SU-DHL-6 (cell line): ENCODE results near the gene PLB1.

Source experiments
- H2AFZ ChIP-seq: fragments of 200-600 bp; sonication (generic); 2 replicates; pipeline ENCODE4 v1.6.1; 2014; ENCODE audit warnings: low read depth, mild to moderate bottlenecking, moderate library complexity, mixed read lengths, antibody characterized with exemption, low read length; ENCODE audit not compliant: severe bottlenecking
- H3F3A ChIP-seq: fragments of 200-600 bp; shearing (Covaris generic); 2 replicates; pipeline ENCODE4 v1.6.0; 2016; ENCODE audit warnings: antibody characterized with exemption, mild to moderate bottlenecking; ENCODE audit not compliant: insufficient read depth
- H3K27ac ChIP-seq: fragments of 200-600 bp; sonication (generic); 2 replicates; pipeline ENCODE4 v1.5.1; 2016; ENCODE audit warnings: low read depth, mild to moderate bottlenecking, low read length, moderate library complexity, mixed read lengths
- H3K27me3 ChIP-seq: fragments of 200-600 bp; sonication (generic), shearing (Covaris generic); 2 replicates; pipeline ENCODE4 v1.6.0; 2014; ENCODE audit warnings: mild to moderate bottlenecking, low read length
- H3K36me3 ChIP-seq: fragments of 200-600 bp; sonication (generic); 2 replicates; pipeline ENCODE4 v1.6.1; 2014; ENCODE audit warnings: mild to moderate bottlenecking, low read length, mixed read lengths
- H3K4me2 ChIP-seq: fragments of 300-600, 200-600 bp; shearing (Covaris generic), sonication (generic); 2 replicates; pipeline ENCODE4 v1.6.0; 2014; ENCODE audit warnings: low read length, low read depth, mild to moderate bottlenecking; ENCODE audit not compliant: poor library complexity, severe bottlenecking
- H3K4me3 ChIP-seq: fragments of 200-600 bp; sonication (generic); 2 replicates; pipeline ENCODE4 v1.5.1; 2014; ENCODE audit warnings: antibody characterized with exemption, low read length, mild to moderate bottlenecking, mixed read lengths; ENCODE audit not compliant: insufficient read depth, poor library complexity, severe bottlenecking
- H3K79me2 ChIP-seq: fragments of 200-600 bp; sonication (generic); 2 replicates; pipeline ENCODE4 v1.6.1; 2014; ENCODE audit warnings: mild to moderate bottlenecking, low read length, moderate library complexity; ENCODE audit not compliant: insufficient read depth
- H3K9ac ChIP-seq: fragments of 200-600 bp; sonication (generic); 2 replicates; pipeline ENCODE4 v1.7.0; 2014; ENCODE audit warnings: mild to moderate bottlenecking, low read length
- H3K9me2 ChIP-seq: fragments of 200-600 bp; sonication (generic); replicated peaks from 2 replicates; pipeline ENCODE4 v1.6.1; 2014; ENCODE audit warnings: low read length; ENCODE audit not compliant: insufficient read depth
- H3K9me3 ChIP-seq: fragments of 200-600 bp; sonication (generic); 2 replicates; pipeline ENCODE4 v1.6.1; 2014; ENCODE audit warnings: low read length, mixed read lengths; ENCODE audit not compliant: insufficient read depth
- H4K20me1 ChIP-seq: fragments of 200-600 bp; sonication (generic); 2 replicates; pipeline ENCODE4 v1.6.1; 2014; ENCODE audit warnings: low read depth, mild to moderate bottlenecking, antibody characterized with exemption, low read length, moderate library complexity, mixed read lengths
- EZH2phosphoT487 ChIP-seq: fragments of 200-600 bp; sonication (generic), shearing (Covaris generic); conservative IDR thresholded peaks from 2 replicates; pipeline ENCODE4 v1.6.1; 2018; ENCODE audit warnings: mild to moderate bottlenecking, antibody characterized with exemption, low read length, moderate library complexity, mixed read lengths
- TF ChIP-seq, protein P1 (sequence below): fragments of 200-600 bp; sonication (generic); IDR thresholded peaks from one replicate; pipeline ENCODE4 v1.5.1; 2017; ENCODE audit warnings: antibody characterized with exemption, mild to moderate bottlenecking, low read length, moderate library complexity; ENCODE audit not compliant: insufficient read depth, poor library complexity, severe bottlenecking

PLB1 gene

DNA sequence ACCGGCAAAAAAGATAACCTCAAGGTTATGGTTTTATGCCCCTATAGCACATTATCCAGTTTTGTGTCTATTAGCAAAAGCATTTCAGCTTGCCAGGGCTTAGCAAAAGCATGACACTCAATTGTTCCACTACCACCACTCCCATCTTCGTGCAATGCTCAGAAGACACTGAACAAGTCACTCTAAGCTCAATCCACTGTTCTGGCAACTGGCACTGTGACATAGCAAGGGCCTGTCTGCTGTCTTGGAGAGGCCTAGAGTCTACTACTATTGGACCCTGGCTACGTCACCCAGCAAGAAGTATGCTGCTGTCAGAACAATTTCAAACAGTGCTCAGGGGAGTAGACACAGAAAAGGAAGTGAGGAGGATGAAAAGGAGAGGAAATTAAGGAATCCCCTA is 152.3 kb downstream of the PLB1 start:
- Histone ChIP-seq H3K9me3 (no peaks in the 10 kb centered on the region), H3K9ac (no peak overlapping the region), H3K36me3 (no peaks in the 10 kb centered on the region), H3F3A (no peaks in the 10 kb centered on the region), H4K20me1 (no peaks in the 10 kb centered on the region), H3K4me3 (no peak overlapping the region), H3K9me2 (no peaks in the 10 kb centered on the region), H3K27me3 (no peaks in the 10 kb centered on the region), H3K4me2 (no peak overlapping the region), H2AFZ (no peak overlapping the region), H3K27ac (no peak overlapping the region), H3K79me2 (no peaks in the 10 kb centered on the region)
- TF ChIP-seq EZH2phosphoT487, result no peak
- TF ChIP-seq, protein P1, sequence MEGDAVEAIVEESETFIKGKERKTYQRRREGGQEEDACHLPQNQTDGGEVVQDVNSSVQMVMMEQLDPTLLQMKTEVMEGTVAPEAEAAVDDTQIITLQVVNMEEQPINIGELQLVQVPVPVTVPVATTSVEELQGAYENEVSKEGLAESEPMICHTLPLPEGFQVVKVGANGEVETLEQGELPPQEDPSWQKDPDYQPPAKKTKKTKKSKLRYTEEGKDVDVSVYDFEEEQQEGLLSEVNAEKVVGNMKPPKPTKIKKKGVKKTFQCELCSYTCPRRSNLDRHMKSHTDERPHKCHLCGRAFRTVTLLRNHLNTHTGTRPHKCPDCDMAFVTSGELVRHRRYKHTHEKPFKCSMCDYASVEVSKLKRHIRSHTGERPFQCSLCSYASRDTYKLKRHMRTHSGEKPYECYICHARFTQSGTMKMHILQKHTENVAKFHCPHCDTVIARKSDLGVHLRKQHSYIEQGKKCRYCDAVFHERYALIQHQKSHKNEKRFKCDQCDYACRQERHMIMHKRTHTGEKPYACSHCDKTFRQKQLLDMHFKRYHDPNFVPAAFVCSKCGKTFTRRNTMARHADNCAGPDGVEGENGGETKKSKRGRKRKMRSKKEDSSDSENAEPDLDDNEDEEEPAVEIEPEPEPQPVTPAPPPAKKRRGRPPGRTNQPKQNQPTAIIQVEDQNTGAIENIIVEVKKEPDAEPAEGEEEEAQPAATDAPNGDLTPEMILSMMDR, result no peak

DNA sequence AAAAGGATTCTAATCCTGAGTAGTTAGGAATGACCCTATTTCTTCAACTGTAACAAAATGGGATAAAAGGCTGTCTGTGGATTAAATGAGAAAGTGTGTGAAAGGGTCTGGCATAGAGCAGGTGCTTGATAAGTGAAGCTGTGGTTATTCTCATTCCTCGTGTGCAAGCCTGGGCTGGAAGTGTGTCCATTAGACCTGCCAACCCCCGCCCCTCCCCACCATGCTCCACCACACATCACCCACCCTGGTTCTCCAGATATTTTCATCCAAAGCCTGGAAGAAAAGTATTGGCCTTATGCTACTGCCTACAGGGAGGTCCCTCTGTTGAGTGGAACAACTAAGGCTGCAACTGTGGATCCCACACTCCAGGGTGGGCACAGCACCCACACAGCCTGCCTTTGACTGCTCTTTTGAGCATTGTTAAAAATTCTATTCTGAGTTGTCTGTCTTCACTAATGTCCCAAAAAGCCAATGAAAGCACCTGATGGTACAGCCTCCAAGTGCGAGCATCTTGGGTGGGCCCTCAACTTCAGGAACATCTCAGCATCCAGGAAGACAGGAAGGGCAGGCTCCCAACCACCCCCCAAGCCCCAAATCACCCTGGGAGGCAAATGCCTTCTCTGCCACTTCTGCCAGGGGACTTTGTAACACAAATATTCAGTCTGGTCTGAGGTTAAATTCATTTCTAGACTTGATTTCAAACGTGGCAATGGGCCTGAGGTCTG is 153.0 kb downstream of the PLB1 start:
- Histone ChIP-seq H3K9me3 (no peaks in the 10 kb centered on the region), H3K4me3 (no peak overlapping the region), H3K79me2 (no peaks in the 10 kb centered on the region), H3K27ac (no peak overlapping the region), H3K36me3 (no peaks in the 10 kb centered on the region), H3K27me3 (no peaks in the 10 kb centered on the region), H4K20me1 (no peaks in the 10 kb centered on the region), H3K9me2 (no peaks in the 10 kb centered on the region), H2AFZ (no peak overlapping the region), H3K4me2 (no peak overlapping the region), H3K9ac (no peak overlapping the region), H3F3A (no peaks in the 10 kb centered on the region)
- TF ChIP-seq, protein P1, result no peak
- TF ChIP-seq EZH2phosphoT487, result no peak

DNA sequence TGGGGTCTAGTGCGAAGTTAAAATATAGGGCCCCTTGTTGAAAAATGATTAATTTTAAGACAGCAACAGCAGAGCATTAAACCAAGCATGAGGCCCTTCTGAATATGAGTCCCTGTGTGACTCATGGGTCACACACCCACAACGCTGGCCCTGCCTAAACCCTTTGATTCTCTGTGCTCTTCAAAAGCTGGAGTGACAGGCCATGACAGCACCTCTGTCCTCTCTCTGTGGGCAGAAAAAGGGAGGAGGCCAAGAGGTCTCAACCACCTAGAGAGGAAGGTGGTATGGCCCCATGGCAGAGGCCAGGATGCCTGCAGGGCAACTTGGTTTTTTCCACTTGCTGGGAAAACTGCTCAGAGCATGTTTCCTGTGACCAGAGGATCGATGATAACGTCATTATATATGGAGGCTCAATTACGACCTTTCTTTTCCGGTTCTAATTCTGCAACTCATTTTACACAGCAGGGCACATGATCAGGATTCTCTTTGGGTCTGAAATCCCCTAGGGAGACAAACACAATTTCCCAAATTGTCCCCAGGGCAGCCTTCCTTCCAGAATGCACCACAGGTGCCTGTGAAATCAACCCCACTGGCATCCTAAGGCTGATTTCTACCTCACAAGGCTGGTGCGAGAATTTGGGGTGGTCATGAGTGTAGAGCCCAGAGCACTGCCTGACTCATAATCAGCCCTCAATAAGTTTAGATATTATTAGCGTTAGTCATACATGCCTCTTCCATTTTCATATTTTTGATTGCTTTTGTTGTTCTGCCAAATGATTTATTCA is 153.8 kb downstream of the PLB1 start:
- no peaks in the 10 kb centered on the region for H4K20me1 ChIP-seq
- no peak overlapping the region for H3K27ac ChIP-seq
- no peaks in the 10 kb centered on the region for H3K9me2 ChIP-seq
- H3K79me2 ChIP-seq, result no peaks in the 10 kb centered on the region
- no peaks in the 10 kb centered on the region for H3K36me3 ChIP-seq
- H3K4me3 ChIP-seq, result no peak overlapping the region
- no peaks in the 10 kb centered on the region for H3K27me3 ChIP-seq
- TF ChIP-seq, protein P1, result no peak
- no peak for TF ChIP-seq EZH2phosphoT487
- no peaks in the 10 kb centered on the region for H3F3A ChIP-seq
- H2AFZ ChIP-seq, result no peak overlapping the region
- H3K4me2 ChIP-seq, result no peak overlapping the region
- no peaks in the 10 kb centered on the region for H3K9me3 ChIP-seq
- no peak overlapping the region for H3K9ac ChIP-seq
